Rectal smooth muscle tissue (tissue), 1 donor: ENCODE measurements around the gene MAP1S.
"Not testable (repeated sequence)": the region's sequence is repeated elsewhere in the genome, so short reads cannot be mapped to it uniquely, and the experiment has no call there.

ENCODE experiments used
- H3K27ac ChIP-seq: one replicate; pipeline ENCODE4 v1.7.0; 2013; ENCODE audit warnings: low read depth, low read length, inconsistent platforms
- H3K27me3 ChIP-seq: one replicate; pipeline ENCODE4 v1.7.0; 2013; ENCODE audit warnings: low read length; ENCODE audit not compliant: control insufficient read depth, insufficient read depth
- H3K36me3 ChIP-seq: one replicate; pipeline ENCODE4 v1.7.0; 2013; ENCODE audit warnings: low read length; ENCODE audit not compliant: control insufficient read depth, insufficient read depth
- H3K4me1 ChIP-seq: one replicate; pipeline ENCODE4 v1.7.0; 2013; ENCODE audit warnings: low read length; ENCODE audit not compliant: control insufficient read depth, insufficient read depth
- H3K4me3 ChIP-seq: one replicate; pipeline ENCODE4 v1.7.0; 2013; ENCODE audit warnings: low read length
- H3K9ac ChIP-seq: one replicate; pipeline ENCODE4 v1.7.0; 2013; ENCODE audit warnings: low read length

The MAP1S gene

DNA sequence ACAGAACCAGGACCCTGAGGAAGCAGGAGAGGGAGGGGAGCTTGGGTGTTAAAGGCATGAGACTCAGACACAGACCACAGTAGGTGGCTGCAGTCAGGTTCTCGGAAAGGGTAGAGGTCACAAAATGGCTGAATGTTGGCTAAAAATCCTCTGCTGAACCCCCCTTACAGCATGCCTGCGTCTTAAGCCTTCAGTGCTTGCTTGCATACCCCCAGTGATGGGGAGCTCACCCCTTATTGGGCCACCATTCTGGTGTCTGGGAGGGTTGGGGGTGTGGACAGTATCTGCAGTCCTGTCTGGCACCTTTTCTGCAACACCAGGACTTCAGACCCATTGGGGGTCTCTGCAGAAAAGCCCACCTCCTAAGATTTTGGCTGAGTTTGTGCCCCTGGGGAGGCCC, 61.5 kb downstream of the MAP1S start:
- no peak overlapping the region for H3K27ac ChIP-seq
- no peak overlapping the region for H3K9ac ChIP-seq
- H3K27me3 ChIP-seq: peaks cover 6% of the 10 kb centered on the region
- H3K36me3 ChIP-seq: no peaks in the 10 kb centered on the region
- no peak overlapping the region for H3K4me3 ChIP-seq
- H3K4me1 ChIP-seq: no peaks in the 10 kb centered on the region

- not testable (repeated sequence) for H3K27me3 ChIP-seq, H3K36me3 ChIP-seq
Measured at GRCh38 chr19:17783721-17784120, 64.4 kb downstream of the MAP1S start.

More at GRCh38 chr19:17783721-17784120, 64.4 kb downstream of the MAP1S start:
- H3K27ac ChIP-seq, H3K9ac ChIP-seq, H3K4me3 ChIP-seq, H3K4me1 ChIP-seq: not testable (repeated sequence)
